NCI-H748 treated with DMSO at 0.1 percent for 48 hours (cell line): Measurements from ENCODE around the gene ZFP92.
"Not testable (repeated sequence)": the region's sequence is repeated elsewhere in the genome, so short reads cannot be mapped to it uniquely, and the experiment has no call there.

Experiments used
- DNase-seq: peaks from one replicate; lab custom pipeline; 2025; lab: John Stamatoyannopoulos, UW

The ZFP92 gene

DNA sequence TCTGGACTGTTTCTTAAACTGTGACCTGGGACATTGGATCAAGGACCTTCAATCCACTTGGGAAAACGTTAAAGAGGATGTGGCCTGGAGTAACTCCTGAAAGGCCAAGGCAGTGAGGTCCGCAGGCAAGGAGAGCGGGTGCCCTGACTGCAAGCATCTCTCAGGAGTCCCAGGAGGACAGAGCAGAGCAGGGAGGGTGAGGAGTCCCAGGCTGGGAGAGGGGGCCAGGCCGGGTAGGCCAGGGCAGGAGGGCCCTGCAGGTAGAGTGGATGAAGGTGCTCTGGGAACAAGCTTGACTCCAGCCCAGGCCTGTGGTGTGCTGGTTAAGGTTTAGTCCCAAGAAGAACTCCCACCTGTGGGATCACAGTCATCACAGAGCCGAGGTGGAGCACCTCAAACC is 23.9 kb upstream of the ZFP92 start:
- no peak for DNase-seq

DNA sequence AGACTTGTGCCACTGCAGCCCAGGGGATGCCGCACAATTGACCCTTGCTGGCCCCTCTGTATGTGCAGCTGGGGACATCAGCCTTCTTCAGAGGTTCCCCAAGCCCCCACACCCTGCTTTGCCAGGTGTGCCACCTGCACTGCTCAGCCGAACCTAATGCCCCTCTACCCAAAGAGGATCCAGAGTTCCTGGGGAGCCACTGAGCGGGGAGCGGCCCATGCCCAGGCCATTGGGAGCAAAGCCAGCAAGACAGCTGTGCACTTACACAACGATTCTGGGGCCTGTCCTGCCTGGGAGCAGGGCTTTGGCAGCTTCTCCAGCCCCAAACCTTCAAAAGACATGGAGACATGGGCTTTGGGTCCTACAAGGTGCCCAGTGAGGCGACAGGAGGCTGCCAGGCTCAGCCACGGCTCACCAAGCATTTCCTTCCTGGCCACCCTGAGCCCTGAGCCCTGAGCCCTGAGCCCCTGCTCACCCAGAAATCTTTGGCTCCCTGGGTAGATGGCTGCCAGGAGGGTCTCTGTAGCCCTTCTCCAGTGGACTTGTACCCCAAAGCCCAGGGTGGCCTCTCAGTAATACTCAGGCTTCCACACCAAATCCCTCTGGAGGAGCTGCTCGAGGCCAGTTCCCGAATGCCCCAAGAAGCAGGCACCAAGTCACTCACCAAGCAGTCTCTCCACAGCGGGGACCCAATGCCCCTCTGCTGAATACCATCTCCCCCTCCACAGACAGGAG is 23.1 kb upstream of the ZFP92 start:
- DNase-seq = no peak

DNA sequence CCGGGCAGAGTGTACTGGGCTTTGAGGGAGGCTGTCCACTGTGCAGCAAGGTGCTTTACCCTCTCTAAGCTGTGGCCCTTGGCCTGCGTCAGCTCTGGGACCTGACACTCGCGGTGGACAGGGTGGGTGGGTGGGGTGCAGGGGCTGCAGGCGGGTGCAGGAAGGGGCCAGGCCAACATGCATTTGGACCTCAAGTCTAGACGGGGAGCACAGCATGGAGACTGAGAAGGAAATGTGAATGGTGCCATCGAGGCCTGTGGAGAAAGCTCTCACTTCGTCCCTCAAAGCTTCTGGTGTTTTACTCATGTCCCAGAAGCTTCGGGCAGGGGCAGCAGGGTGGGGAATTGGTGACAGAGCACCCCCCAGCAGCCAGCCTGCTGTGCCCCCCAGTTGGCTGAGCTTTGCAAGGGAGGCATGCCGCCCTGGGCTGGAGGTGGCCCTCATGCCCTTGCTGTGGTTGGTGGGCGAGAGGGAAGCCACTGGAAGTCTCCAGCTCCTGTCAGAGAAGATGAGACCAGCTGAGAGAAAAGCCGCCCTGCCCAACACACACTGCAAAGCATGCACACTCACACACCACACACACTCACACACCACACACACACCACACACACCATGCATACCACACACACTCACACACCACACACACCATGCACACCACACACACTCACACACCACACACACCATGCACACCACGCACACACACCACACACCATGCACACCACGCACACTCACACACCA is 22.4 kb upstream of the ZFP92 start:
- no peak for DNase-seq

DNA sequence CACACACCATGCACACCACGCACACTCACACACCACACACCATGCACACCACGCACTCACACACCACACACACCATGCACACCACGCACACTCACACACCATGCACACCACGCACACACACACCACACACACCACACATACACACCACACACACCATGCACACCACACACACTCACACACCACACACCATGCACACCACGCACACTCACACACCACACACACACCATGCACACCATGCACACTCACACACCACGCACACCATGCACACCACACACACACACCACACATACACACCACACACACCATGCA is 21.9 kb upstream of the ZFP92 start:
- not testable (repeated sequence) for DNase-seq

DNA sequence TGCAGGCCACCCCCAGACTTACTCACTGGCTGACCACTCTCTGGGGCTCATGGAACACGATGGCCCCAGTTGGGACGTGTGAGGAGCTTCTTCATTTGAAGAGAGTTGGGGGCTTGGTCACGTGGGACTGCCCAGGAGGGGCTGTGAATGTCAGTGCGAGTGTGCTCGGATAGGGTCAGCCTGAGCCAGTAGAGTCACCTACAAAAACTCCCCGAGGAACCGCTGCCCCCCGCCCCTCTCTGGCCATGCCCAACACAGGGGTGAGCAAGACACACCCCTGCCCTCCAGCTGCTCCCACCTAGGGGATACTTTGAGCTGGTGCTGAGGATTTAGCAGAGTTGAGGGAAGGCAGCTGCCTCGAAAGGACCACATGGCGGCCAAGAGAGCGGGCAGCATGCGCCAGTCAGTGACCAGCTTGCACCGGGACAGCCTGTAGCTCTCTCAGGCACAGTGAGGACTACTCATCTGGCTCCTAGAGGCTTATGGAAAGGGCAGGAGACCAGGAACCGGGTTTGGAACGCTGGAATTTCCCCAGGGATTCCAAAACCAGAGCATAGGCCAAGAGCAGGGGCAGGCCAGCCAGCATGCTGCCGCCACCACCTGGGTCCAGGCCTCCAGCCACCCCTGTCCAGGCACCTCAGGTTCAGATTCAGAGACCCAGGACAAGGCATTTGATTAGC is 18.5 kb upstream of the ZFP92 start:
- DNase-seq = no peak

DNA sequence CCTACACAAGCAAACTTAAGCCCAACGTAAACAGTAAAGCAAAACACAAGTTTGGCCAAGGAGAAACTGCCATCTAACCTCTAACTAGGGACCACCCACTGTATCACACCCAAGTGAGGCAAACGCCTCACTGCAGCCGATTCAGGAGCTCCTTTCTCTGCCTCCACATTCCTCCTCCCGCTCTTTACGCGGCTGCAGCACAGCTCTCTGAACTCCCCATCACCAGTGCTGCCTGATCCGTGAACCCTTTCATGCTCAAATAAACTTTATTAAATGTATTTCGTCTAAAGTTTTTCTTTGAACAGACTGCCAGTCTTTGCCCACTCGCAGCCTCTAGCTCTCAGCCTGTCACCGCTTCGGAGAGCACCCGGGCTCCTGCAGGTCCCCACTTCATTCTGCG is 16.7 kb upstream of the ZFP92 start:
- no peak for DNase-seq

DNA sequence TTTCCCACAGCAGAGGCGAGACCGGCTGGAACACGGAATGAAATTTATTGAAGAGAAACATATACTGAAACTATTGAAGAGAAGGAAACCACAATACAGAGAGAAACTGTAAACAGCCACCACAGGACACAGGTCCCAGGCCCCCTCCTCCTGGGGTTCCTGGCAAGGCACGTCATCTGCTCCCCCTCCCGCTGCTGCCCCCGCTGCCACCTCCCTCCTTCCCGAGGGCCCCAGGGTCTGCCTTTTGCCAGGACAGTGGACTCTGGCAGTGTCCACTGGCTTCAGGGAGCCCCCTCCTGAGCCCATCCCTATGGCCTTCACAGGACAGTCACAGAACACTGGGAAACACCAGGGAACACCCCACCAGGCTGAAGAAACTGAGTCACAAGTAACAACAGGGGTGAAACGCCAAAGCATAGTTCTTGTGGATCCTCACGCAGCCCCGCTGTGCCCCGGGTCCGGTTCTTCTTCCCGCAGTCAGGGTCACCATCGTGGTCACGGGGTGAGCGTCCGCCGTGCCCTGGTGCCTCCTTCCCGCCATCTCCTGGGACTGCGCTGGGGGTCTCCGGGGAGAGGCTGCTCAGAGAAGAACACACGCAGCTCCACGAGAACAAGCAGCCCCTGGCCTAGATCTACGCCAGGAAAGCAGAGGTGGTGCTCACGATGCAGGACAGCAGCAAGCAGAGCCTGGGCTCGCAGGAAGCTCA is 15.5 kb upstream of the ZFP92 start:
- DNase-seq = no peak

DNA sequence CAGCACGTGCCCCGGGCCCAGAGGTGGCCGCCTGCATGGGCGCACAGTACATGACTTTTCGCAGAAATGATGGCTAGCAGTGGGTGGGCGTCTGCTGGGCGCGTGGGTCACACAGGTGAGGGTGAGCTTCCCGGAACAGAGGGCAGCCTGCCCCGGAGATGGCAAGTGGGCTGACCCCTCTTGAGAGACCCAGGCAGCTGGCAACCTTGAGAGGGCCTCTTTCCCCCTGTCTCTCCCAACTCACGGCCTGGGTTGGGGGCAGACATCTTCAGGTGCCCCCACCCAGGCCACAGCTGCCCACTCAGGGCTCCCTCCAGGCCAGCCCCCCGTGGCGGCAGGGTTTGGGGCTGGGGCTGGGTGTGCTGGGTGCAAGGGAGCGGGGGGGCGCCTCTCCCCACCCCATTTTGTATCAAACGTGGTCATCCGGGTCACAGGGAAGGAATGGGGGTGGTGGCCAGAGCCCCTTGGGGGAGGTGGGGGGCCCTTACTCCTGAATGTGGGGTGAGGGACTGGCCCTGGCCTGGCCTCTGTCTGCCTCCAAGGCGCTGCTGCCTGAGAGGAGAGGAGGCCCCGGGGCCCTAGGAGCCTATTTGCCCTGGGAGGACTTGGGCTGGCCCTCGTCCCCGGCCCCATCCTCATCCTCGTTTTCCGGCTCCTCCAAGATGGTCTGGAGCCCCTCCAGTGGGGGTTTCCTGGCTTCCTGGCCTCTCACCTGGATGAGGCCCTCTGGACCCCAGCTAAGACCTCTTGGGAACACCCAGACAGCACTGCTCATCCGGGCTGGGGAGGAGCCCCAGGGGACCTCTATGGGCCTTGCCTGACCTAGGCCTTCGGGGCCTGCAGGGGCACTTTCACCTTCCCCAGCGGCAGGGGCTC is 14.7 kb upstream of the ZFP92 start:
- DNase-seq = no peak

DNA sequence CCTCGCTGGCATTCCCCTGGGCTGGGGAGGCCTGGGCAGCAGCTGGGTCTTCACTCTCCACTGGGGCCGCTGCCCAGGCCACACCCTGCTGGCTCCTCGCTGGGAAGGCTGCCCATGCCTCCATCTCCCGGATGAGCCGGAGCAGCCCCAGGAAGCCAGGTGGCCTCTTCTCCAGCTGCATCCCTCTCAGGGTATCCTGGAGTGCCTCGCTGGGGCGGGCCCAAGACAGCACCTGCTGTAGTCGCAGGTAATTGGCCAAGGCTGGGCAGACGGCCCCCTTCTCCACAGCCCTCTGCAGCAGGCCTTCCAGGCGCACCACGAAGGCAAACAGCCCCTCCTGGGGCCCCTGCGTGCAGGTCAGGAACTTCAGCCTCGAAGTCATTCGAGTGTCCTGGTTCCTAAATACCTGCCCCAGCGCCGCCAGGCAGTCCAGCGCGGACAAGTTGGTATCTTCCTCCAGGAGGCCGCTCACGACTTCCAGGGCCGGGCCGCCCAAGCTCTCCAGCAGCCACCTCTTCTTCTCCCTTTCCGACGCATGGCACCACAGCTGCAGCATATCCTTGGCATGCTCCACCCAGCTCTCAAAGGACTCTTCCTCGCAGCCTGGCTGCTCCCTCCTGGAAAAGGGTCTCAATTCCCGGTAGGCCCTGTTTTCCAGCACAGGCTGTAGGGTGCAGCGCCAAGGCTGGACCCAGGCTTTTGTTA is 13.9 kb upstream of the ZFP92 start:
- DNase-seq = no peak

DNA sequence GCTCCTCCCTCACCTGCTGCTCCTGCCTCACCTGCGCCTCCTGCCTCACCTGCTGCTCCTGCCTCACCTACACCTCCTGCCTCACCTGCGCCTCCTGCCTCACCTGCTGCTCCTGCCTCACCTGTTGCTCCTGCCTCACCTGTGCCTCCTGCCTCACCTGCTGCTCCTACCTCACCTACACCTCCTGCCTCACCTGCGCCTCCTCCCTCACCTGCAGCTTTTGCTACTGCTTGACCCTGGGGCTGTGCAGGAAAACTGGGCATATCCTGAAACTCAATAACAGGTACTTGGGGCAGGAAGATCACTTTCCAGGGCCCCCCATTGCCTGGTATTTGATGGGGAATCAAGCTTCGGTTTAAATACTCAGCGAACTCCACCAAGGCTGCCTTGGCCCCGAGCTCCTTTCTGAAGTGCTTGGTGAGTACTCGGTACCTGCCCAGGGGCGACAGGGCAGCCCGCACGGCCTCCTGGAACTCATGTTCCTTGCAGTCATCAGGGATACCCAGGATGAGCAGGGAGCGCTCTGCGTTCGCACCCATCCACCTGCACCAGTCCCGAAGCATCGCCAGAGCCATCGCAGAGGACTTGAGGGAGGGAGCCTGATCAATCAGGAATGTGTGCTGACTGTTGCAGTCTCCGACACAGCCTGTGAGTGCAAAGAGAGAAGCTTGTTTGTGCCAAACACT is 12.9 kb upstream of the ZFP92 start:
- no peak for DNase-seq

DNA sequence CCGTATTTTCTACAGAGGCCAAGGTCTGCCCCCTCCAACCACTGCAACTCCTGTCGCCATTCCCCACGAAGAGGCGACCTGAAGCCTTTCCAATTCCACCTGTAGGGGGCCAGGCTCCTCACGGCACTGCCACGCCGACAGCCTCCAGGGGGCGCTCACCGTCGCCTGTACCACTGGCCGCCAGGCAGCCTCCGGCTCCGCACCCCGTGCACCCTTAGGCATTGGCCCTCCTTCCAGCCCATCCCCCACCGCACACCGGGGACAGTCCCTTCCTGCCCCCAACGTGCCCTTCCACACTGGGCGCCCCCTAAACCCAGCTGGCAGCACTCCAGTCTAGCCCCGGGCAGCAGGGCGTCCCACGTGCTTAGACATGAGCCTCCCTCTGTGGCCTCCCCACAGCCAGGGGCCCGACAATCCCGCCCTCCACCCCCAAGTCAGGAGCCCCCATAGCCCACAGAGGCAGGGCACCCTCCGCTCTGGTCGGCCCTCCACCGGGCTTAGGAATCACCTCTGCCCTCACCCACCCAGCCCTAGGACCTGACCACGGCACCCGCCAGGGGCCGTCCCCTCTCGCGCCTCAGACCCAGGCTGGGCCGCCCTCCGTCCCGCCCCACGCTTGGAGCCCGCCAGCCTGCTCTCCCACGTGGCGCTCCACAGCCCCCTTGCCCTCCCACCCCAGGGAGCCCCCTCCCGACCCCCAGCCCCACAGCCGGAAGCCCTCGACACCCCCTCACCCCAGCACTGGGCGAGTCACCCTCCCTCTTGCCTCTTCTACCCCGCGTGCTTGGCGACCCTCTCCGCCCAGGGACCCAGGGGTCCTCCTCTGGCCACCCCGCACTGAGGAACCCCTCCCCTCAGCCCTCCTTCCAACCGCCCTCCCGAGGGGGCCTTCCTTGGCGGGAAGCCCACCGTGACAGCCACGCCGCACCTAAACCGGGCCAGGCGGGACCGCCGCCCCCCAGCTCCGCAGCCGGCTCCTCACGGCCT is 10.8 kb upstream of the ZFP92 start:
- no peak for DNase-seq

DNA sequence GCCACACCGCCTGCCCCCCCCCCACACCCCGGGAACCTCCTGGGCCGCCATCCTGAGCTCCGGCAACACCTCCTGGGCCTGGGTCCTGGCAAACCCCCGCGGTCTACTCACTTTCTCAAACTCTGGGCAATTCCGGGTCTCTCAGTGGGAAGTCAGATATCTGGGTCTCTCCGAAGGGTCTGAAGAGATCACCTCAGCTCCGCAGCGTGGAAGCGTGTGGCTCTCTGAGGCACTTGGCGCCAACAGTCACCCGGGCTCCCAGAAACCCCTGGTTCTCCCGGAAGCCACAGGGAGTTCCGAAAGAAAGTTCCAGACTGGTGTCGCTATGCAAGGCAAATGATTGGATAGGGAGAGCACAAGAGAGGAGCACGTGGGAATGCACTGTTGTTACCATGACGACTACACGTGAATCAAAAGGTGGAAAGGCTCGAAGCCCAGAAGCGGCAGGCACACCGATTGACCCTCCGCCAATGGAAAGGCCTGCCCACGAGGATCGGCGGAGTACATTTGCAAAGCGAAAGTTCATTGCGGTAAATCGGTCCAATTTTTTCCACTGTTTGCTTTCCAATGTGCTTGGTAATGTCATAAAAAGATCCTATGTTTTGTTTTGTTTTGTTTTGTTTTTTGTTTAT is 10.0 kb upstream of the ZFP92 start, which contains the start of gene PNMA6E:
PNMA6E (minus strand) TSS at position 218 of the 632 bp plus-strand sequence. CDS start 2,501 bp downstream, outside the sequence.
- no peak for DNase-seq

DNA sequence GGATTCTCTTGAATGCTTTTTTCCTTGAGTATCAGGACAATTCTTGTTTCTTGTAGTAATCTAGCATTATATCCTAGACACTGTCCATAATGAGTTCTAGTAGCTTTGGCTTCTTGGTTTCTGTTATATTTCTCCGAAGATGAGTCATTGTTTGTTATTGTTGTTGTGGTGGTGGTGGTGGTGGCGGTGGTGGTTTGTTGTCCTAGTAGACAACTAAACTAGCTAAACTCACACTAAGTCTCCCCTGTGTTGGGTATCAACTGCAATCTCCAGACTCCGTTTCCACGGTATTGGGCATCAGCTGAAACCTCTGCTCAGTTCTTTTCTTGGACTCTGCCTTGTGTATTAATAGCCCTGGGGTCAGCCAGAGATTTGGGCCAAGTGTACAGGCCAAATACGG is 6.9 kb upstream of the ZFP92 start:
- DNase-seq = not testable (repeated sequence)

DNA sequence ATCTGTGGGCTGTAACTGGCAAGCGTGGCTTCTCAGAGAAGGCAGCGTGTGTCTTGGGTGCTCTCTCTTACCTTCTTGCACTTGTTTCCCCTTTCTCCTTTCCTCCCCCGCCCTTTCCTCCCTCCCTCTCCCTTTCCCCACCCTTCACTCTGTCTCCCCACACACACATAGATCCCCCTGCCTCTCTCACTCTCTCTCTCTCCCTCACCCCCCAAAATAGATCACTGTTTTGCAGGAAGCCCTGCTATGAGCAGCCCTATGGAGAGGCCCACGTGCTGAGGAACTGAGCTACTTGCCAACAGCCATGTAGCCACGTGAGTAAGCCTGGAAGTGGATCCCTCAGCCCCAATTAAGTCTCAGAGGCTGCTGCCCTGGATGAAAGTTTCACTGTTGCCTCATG is 5.8 kb upstream of the ZFP92 start:
- DNase-seq = no peak

DNA sequence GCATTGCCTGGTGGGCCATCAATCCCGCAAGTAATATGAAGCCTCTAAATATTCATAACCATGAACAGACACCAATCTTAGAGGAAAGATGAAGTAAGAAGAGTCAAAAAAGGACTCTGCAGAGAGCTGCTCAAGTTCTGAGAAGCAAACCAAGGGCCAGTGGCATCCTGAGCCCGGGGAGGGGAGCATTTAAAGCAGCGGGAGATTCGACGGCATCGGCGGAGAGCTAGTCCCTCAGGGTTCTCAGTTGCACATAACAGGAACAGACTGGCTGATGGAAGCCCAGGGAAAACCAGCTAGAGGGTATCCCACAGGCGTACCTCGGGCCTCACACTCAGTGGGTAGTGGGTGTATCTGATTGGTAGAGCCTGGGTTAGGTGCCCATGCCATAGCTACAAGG is 5.3 kb upstream of the ZFP92 start:
- DNase-seq = no peak

DNA sequence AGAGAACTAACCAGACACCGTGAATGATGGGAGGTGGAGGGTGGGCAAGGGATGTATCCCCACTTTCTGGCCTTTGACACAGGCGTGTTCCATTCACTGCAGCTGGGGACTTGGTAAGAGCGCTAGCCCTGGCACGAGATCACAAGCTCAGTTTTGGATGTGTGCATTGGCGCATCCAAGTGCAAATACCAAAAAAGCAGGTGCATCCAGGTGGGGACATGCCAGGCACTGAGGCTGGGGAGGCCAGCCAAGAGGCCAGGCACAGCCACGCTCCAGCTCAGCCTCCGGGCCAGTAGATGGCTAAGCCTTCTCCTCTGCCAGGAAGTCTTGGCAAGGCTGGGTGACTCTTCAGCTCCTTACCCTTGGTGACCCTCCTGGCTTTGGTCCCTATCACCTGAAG is 4.4 kb upstream of the ZFP92 start:
- no peak for DNase-seq

DNA sequence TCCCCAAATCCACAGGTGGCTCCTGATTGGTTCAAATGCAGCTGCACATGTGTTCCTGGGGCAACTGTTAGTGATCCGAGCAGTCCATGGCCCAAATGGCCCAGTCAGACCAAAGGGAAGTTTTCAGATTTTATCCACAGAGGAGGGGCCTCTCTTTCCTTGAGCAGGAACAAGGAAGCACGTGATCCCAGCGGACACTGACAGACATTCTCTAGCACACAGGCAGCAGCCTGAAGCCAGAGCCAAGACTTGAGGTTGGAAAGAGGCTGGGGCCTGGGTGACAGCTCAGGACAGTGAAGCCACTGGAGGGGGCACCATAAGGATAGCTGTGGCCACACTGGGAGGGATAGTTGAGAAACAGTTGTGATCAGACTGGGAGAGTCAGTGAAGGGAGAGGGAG is 3.5 kb upstream of the ZFP92 start:
- no peak for DNase-seq

DNA sequence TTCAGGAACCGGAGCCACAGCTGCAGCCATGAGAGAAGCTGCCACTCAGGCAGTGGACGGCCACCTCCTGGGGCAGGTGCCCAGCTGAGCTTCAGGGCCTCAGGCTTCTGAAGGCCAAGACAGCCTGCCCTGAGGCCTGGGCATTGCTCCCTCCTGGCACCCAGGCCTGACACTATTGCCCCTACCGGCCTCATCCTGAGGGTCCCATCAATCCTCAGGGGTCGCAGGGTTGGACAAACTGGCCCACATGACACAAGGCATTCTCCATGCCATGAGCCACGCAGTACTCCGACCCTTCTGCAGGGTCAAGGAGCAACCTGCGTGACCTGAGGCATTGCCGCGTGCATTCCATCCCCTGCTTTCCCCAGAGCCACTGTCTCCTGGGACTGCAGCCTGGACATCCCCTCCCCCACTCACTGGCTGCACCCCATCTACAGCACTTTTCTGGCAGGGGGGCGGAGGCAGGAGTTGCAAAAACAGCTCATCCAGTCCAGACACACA is 3.0 kb upstream of the ZFP92 start:
- no peak for DNase-seq
